ELR (cell line): ENCODE results near the gene SORBS2.
"Not testable (repeated sequence)": the region's sequence is repeated elsewhere in the genome, so short reads cannot be mapped to it uniquely, and the experiment has no call there.

Experiments
- DNase-seq: peaks from one replicate; pipeline ENCODE4 v3.0.0-alpha.2; 2015; ENCODE audit warnings: low read depth

SORBS2 gene

GRCh38 chr4:185811509-185812364, at the start of gene SORBS2:
Gene SORBS2, minus strand, starts transcription at chr4:185812194. Its CDS starts 121,623 bp downstream, at chr4:185690571.
- no peak for DNase-seq

GRCh38 chr4:185859111-185859510, 47.1 kb upstream of the SORBS2 start:
- no peak for DNase-seq

- DNase-seq: not testable (repeated sequence)
Observed at GRCh38 chr4:185857561-185857960, 45.6 kb upstream of the SORBS2 start.

- no peak for DNase-seq
Observed at GRCh38 chr4:185853841-185854240, 41.8 kb upstream of the SORBS2 start.

GRCh38 chr4:185852961-185853360, 41.0 kb upstream of the SORBS2 start:
- DNase-seq: no peak

GRCh38 chr4:185849664-185850550, 37.9 kb upstream of the SORBS2 start:
- no peak for DNase-seq

- peak; percentile 81 for DNase-seq
Observed at GRCh38 chr4:185847352-185848097, 35.5 kb upstream of the SORBS2 start.

GRCh38 chr4:185846505-185847150, 34.6 kb upstream of the SORBS2 start:
- peak; percentile 16 for DNase-seq

- DNase-seq: no peak
Observed at GRCh38 chr4:185845966-185846365, 34.0 kb upstream of the SORBS2 start.

GRCh38 chr4:185841451-185841850, 29.5 kb upstream of the SORBS2 start:
- DNase-seq: no peak

- no peak for DNase-seq
Observed at GRCh38 chr4:185840953-185841352, 29.0 kb upstream of the SORBS2 start.

GRCh38 chr4:185840201-185840600, 28.2 kb upstream of the SORBS2 start:
- DNase-seq: peak; percentile 9

- DNase-seq: peak; percentile 24
Observed at GRCh38 chr4:185839770-185840169, 27.8 kb upstream of the SORBS2 start.

- peak; percentile 97 for DNase-seq
Observed at GRCh38 chr4:185839194-185839712, 27.3 kb upstream of the SORBS2 start.

- peak; percentile 19 for DNase-seq
Observed at GRCh38 chr4:185838514-185839193, 26.7 kb upstream of the SORBS2 start.

- no peak for DNase-seq
Observed at GRCh38 chr4:185838104-185838452, 26.1 kb upstream of the SORBS2 start.

GRCh38 chr4:185837415-185838103, 25.6 kb upstream of the SORBS2 start:
- DNase-seq: no peak

GRCh38 chr4:185836241-185837084, 24.5 kb upstream of the SORBS2 start:
- DNase-seq: no peak

GRCh38 chr4:185835814-185836213, 23.8 kb upstream of the SORBS2 start:
- no peak for DNase-seq
